T-helper 1 cell treated with Interleukin-12 subunit alpha and Interleukin-12 subunit beta and Interleukin-4 antibody, amounts not matched to agents 30 μg/mL and 1 μg/mL, for 36 hours (primary cell): Measurements from ENCODE around the gene COA5.

Source experiments
- H3K27ac Mint-ChIP-seq: one replicate; pipeline ENCODE4 v1.8.0; 2021; ENCODE audit warnings: mild to moderate bottlenecking, mixed read lengths
- H3K27me3 Mint-ChIP-seq: one replicate; pipeline ENCODE4 v1.8.0; 2021; ENCODE audit warnings: low read depth, mixed read lengths
- H3K36me3 Mint-ChIP-seq: one replicate; pipeline ENCODE4 v1.8.0; 2021; ENCODE audit warnings: low read depth, mixed read lengths
- H3K4me1 Mint-ChIP-seq: one replicate; pipeline ENCODE4 v1.8.0; 2021; ENCODE audit warnings: low read depth, mixed read lengths
- H3K4me3 Mint-ChIP-seq: one replicate; pipeline ENCODE4 v1.8.0; 2021; ENCODE audit warnings: mild to moderate bottlenecking, moderate library complexity, mixed read lengths
- H3K9me3 Mint-ChIP-seq: one replicate; pipeline ENCODE4 v1.8.0; 2021; ENCODE audit warnings: mixed read lengths

COA5 gene

GRCh38 chr2:98588880-98589431 lies 19.4 kb downstream of the COA5 start:
- peak overlapping the region; percentile 55 for H3K27ac Mint-ChIP-seq
- peaks cover 11% of the 10 kb centered on the region for H3K4me1 Mint-ChIP-seq
- peaks cover 55% of the 10 kb centered on the region for H3K36me3 Mint-ChIP-seq
- peaks cover 9% of the 10 kb centered on the region for H3K9me3 Mint-ChIP-seq
- H3K4me3 Mint-ChIP-seq, result no peak overlapping the region
- H3K27me3 Mint-ChIP-seq, result no peaks in the 10 kb centered on the region

- Mint-ChIP-seq H3K4me3 (no peak overlapping the region), H3K36me3 (peaks cover 48% of the 10 kb centered on the region), H3K27me3 (no peaks in the 10 kb centered on the region), H3K4me1 (peaks cover 9% of the 10 kb centered on the region), H3K9me3 (no peaks in the 10 kb centered on the region), H3K27ac (no peak overlapping the region)
Observed at GRCh38 chr2:98586551-98587140, 21.7 kb downstream of the COA5 start.

- Mint-ChIP-seq H3K9me3 (no peaks in the 10 kb centered on the region), H3K4me1 (peaks cover 2% of the 10 kb centered on the region), H3K4me3 (no peak overlapping the region), H3K27ac (no peak overlapping the region), H3K27me3 (no peaks in the 10 kb centered on the region), H3K36me3 (peaks cover 40% of the 10 kb centered on the region)
Observed at GRCh38 chr2:98585386-98585785, 22.9 kb downstream of the COA5 start.

GRCh38 chr2:98583816-98584618 lies 24.3 kb downstream of the COA5 start:
- Mint-ChIP-seq H3K27ac (no peak overlapping the region), H3K4me1 (peaks cover 2% of the 10 kb centered on the region), H3K4me3 (no peak overlapping the region), H3K36me3 (peaks cover 39% of the 10 kb centered on the region), H3K27me3 (no peaks in the 10 kb centered on the region), H3K9me3 (no peaks in the 10 kb centered on the region)

GRCh38 chr2:98583276-98583675 lies 25.0 kb downstream of the COA5 start:
- H3K27ac Mint-ChIP-seq, result no peak overlapping the region
- no peaks in the 10 kb centered on the region for H3K9me3 Mint-ChIP-seq
- no peak overlapping the region for H3K4me3 Mint-ChIP-seq
- no peaks in the 10 kb centered on the region for H3K4me1 Mint-ChIP-seq
- peaks cover 35% of the 10 kb centered on the region for H3K36me3 Mint-ChIP-seq
- no peaks in the 10 kb centered on the region for H3K27me3 Mint-ChIP-seq

GRCh38 chr2:98582523-98582922 lies 25.8 kb downstream of the COA5 start:
- Mint-ChIP-seq H3K27ac (no peak overlapping the region), H3K4me1 (no peaks in the 10 kb centered on the region), H3K27me3 (no peaks in the 10 kb centered on the region), H3K9me3 (no peaks in the 10 kb centered on the region), H3K4me3 (no peak overlapping the region), H3K36me3 (peaks cover 39% of the 10 kb centered on the region)

GRCh38 chr2:98580656-98581284 lies 27.5 kb downstream of the COA5 start:
- H3K4me1 Mint-ChIP-seq, result no peaks in the 10 kb centered on the region
- no peaks in the 10 kb centered on the region for H3K27me3 Mint-ChIP-seq
- no peak overlapping the region for H3K27ac Mint-ChIP-seq
- H3K36me3 Mint-ChIP-seq, result peaks cover 36% of the 10 kb centered on the region
- no peaks in the 10 kb centered on the region for H3K9me3 Mint-ChIP-seq
- H3K4me3 Mint-ChIP-seq, result no peak overlapping the region

GRCh38 chr2:98579926-98580325 lies 28.4 kb downstream of the COA5 start:
- Mint-ChIP-seq H3K36me3 (peaks cover 37% of the 10 kb centered on the region), H3K9me3 (no peaks in the 10 kb centered on the region), H3K27ac (no peak overlapping the region), H3K4me1 (no peaks in the 10 kb centered on the region), H3K4me3 (no peak overlapping the region), H3K27me3 (no peaks in the 10 kb centered on the region)

GRCh38 chr2:98578231-98578630 lies 30.1 kb downstream of the COA5 start:
- H3K9me3 Mint-ChIP-seq, result no peaks in the 10 kb centered on the region
- no peaks in the 10 kb centered on the region for H3K4me1 Mint-ChIP-seq
- no peaks in the 10 kb centered on the region for H3K27me3 Mint-ChIP-seq
- peaks cover 38% of the 10 kb centered on the region for H3K36me3 Mint-ChIP-seq
- H3K4me3 Mint-ChIP-seq, result no peak overlapping the region
- H3K27ac Mint-ChIP-seq, result no peak overlapping the region

GRCh38 chr2:98577313-98577712 lies 31.0 kb downstream of the COA5 start:
- H3K4me1 Mint-ChIP-seq, result no peaks in the 10 kb centered on the region
- no peaks in the 10 kb centered on the region for H3K27me3 Mint-ChIP-seq
- H3K27ac Mint-ChIP-seq, result no peak overlapping the region
- no peak overlapping the region for H3K4me3 Mint-ChIP-seq
- H3K36me3 Mint-ChIP-seq, result peaks cover 32% of the 10 kb centered on the region
- H3K9me3 Mint-ChIP-seq, result no peaks in the 10 kb centered on the region

GRCh38 chr2:98576666-98577312 lies 31.5 kb downstream of the COA5 start:
- no peak overlapping the region for H3K27ac Mint-ChIP-seq
- no peaks in the 10 kb centered on the region for H3K4me1 Mint-ChIP-seq
- no peaks in the 10 kb centered on the region for H3K27me3 Mint-ChIP-seq
- H3K9me3 Mint-ChIP-seq, result no peaks in the 10 kb centered on the region
- peaks cover 28% of the 10 kb centered on the region for H3K36me3 Mint-ChIP-seq
- H3K4me3 Mint-ChIP-seq, result no peak overlapping the region

- Mint-ChIP-seq H3K9me3 (no peaks in the 10 kb centered on the region), H3K4me3 (no peak overlapping the region), H3K36me3 (peaks cover 44% of the 10 kb centered on the region), H3K27me3 (no peaks in the 10 kb centered on the region), H3K4me1 (peaks cover 2% of the 10 kb centered on the region), H3K27ac (no peak overlapping the region)
Observed at GRCh38 chr2:98573426-98573825, 34.9 kb downstream of the COA5 start.

GRCh38 chr2:98572676-98573075 lies 35.6 kb downstream of the COA5 start:
- Mint-ChIP-seq H3K4me1 (peaks cover 2% of the 10 kb centered on the region), H3K27ac (no peak overlapping the region), H3K36me3 (peaks cover 38% of the 10 kb centered on the region), H3K27me3 (no peaks in the 10 kb centered on the region), H3K4me3 (no peak overlapping the region), H3K9me3 (no peaks in the 10 kb centered on the region)

GRCh38 chr2:98572211-98572610 lies 36.1 kb downstream of the COA5 start:
- Mint-ChIP-seq H3K27me3 (no peaks in the 10 kb centered on the region), H3K9me3 (no peaks in the 10 kb centered on the region), H3K4me1 (peaks cover 2% of the 10 kb centered on the region), H3K27ac (no peak overlapping the region), H3K36me3 (peaks cover 41% of the 10 kb centered on the region), H3K4me3 (no peak overlapping the region)
